Measurements from ENCODE around the gene SAMSN1.

The SAMSN1 gene

GRCh38 chr21:14448784-14449183 lies 97.3 kb downstream of the SAMSN1 start:
- no peak for TF ChIP-seq CTCF (IDR thresholded peaks at IDR 0.05; ENCODE audit: control extremely low read depth, extremely low read depth, low read depth, missing control alignments)
- DNase-seq (ENCODE audit: extremely low spot score), result no peak
- CTCF ChIA-PET, result no interaction called here
- POLR2A ChIA-PET, result no interaction called here

- DNase-seq (ENCODE audit: extremely low spot score), result no peak
- no peak for TF ChIP-seq CTCF (IDR thresholded peaks at IDR 0.05; ENCODE audit: control extremely low read depth, extremely low read depth, low read depth, missing control alignments)
- ChIA-PET POLR2A (no interaction called here), CTCF (interaction anchor here (1.5 kb wide), 1 partner anchor 19 kb away, joined by 3 read pairs; no protein-coding TSS in a partner anchor)
These were observed 107.9 kb downstream of the SAMSN1 start for GRCh38 chr21:14438211-14438610.

- CTCF ChIA-PET, result interaction anchor here (1.8 kb wide), 1 partner anchor 15 kb away, joined by 5 read pairs; no protein-coding TSS in a partner anchor
- no peak for TF ChIP-seq CTCF (IDR thresholded peaks at IDR 0.05; ENCODE audit: control extremely low read depth, extremely low read depth, low read depth, missing control alignments)
- no peak for DNase-seq (ENCODE audit: extremely low spot score)
- POLR2A ChIA-PET, result no interaction called here
These were observed 110.7 kb downstream of the SAMSN1 start for GRCh38 chr21:14435423-14435822.
